ENCODE measurements around the gene HIVEP1. TPM values are rescaled to one million over a fixed set of nuclear protein-coding genes. Genes with fewer than 3 reads are reported as not detected.
"Not testable (repeated sequence)": the region's sequence is repeated elsewhere in the genome, so short reads cannot be mapped to it uniquely, and the experiment has no call there.

HIVEP1 gene
- polyA plus RNA-seq, 1 donor = 19.8 TPM

DNA sequence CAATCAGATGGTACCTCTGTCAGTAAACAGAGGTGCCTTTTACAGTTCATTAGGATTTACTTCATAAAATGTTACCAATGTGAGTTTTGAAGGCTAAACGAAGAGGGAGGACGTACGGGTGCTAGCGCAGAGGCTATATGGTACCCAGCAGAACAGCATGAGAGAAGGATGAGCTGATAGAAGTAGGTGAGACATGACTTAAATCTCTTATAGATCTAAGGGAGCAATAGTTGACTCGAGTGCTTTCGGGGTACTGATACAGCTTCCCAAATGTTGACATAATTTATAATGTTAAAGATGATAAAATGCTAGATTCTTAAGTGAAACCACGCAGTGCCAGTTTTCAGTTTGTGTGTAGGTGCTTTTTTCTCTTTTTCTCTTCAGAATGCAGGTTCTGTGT is 72.6 kb downstream of the HIVEP1 start:
- no peak for DNase-seq (ENCODE audit: low read depth)

DNA sequence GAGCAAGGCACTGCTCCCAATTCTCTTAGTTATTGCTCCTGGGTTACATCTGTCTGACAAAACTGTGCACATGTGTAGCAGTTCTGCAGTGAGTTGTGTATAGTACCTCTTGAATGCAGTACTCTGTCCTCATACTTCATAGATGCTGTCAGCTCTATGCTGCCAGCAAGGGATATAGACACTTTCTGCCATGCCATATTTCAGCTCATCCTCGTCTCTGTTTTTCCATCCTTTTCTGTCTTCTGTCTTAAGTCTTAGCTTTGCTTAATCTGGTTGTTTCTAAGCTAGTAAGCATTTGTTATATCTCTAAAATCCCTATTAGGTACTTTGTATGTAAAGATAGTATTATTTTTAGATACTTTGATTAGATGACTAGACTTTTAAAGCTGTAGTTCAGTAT is 76.4 kb downstream of the HIVEP1 start:
- DNase-seq (ENCODE audit: low read depth) = no peak

DNA sequence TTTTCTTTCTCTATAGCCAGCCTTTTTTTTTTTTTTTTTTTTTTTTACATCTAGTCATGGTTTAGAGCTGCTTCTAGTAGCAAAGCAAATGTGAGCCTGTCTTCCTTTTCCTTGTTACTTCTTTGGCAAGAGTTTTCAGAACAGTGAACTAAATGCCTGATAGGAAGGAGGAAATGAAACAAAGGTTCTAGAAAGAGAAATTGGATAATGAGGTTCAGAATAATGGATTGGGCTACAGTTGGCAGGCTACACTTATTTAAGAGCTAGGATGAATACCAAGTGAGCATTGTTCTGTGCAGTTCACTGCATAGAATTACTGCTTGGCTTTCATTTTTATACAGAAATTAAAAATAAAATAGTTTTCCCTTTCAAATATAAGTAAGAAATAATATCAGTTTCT is 78.6 kb downstream of the HIVEP1 start:
- no peak for DNase-seq (ENCODE audit: low read depth)

DNA sequence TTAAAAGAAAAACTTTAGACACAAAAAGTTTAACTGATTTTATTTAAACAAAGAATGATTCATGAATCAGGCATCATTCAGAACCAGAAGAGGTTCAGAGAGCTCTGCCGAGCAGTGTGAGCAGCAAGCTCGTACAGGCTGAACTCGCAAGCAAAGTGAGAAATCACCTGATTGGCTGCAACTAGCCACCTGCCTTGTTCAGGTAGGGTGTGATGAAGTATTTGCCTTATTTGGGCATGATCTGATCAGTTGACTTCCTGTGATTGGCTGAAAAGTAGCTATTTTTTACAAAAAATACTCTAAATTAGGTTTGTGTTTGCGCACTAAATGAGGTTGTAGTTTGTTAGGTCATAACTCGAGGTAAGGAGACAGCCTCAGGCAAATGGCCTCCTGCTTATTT is 80.7 kb downstream of the HIVEP1 start:
- DNase-seq (ENCODE audit: low read depth) = no peak

DNA sequence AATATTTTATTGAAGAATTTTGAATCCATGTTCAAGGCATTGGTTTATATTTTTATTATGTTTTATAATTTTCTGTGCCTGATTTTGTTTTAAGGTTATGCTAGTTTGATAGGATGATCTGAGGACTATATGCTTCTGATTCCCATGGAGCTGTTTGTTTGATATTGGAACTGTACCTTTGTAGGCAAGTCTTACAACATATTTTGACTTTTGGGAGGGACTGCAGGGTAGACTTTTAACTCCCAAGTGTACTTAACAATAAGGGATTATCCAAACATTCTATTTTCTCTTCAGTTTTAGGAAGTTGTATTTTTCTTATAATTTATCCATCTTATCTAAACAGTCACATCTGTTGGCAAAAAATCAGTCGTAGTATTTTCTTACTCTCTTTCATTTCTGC is 82.6 kb downstream of the HIVEP1 start:
- DNase-seq (ENCODE audit: low read depth) = no peak

DNA sequence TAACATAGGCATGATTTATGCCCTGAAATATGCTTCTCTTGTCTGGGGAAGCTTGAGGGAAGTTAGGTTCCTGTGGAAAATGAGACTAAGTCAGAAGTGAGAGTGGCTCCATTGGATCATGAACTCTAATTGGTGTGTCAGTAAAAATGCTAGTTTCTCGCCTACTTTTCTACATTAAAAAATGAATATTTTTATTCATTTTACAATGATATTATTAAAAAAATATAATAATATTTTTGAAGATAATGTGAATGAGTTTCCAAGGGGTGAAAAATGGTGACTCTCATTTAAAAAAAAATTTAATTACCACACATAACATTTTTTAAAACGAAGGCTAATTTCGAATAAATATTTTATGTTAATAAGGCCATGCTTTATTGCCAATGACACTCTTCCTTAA is 84.2 kb downstream of the HIVEP1 start:
- DNase-seq (ENCODE audit: low read depth) = no peak

DNA sequence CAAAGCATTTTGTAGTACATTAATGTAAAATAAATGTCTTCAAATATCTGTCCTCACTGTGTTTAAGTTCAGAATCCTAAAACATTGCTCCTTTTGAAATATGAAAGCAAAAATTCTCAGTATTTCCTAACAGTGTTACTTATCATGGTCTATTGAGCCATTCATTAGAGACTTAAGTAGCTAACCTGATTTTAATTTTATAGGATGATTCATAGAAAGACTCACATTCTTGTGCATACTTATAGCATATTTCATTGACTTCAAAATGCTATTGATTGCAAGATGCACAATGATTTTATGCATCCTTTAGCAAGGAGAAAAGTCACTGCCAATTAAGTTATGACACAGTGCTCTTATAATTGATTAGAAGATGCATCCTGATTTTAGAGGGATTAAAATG is 85.7 kb downstream of the HIVEP1 start:
- no peak for DNase-seq (ENCODE audit: low read depth)

DNA sequence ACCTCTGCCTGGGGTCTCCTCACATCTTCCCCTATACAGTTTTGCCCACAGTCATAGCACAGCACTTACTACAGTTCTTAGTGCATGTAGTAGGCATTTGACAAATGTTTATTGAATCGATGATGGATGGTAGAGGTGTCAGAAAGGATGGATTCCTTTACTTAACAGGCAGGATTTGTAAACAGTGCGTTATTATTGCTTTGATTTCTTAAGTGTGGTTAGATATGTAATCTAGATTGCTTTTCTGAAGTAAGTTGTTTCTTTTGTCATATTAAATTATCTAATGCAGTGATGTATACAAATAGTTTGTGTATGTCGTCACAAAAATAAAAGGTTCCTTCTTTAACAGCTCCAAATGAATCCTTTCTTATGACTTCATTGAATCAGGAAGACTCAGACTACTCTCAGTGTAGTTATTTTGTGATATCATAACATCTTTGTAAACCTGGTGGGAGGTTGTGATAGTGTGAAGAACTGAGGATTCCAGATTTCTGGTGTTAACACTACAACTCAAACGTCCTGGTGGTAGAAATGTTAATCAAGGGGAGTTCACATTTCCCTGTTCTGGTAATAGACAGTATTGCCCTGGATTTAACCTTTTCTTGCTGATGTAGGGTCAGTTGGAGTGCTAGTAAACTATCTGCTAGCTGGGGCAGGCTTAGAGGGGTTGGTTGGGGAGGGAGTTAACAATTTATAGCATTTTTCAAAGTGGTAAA is 87.7 kb downstream of the HIVEP1 start:
- DNase-seq (ENCODE audit: low read depth) = no peak

DNA sequence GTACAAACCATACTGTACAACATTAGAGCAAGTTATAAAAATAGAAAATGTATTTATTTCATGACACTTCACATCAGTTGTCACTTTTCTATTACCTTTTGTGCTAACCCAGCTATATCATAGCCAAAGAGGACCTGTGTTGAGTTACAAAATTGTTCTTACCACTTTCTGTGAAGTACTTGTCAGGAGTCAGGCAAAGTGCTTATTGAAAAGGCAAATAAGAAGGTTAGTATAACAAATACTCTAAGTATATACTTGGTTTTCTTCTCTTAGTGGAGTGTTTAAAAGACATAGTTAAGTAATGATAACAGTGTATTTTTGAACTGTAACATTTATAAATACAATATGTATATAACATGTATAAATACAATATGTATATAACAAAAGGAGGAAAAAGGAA is 88.9 kb downstream of the HIVEP1 start:
- DNase-seq (ENCODE audit: low read depth) = no peak

DNA sequence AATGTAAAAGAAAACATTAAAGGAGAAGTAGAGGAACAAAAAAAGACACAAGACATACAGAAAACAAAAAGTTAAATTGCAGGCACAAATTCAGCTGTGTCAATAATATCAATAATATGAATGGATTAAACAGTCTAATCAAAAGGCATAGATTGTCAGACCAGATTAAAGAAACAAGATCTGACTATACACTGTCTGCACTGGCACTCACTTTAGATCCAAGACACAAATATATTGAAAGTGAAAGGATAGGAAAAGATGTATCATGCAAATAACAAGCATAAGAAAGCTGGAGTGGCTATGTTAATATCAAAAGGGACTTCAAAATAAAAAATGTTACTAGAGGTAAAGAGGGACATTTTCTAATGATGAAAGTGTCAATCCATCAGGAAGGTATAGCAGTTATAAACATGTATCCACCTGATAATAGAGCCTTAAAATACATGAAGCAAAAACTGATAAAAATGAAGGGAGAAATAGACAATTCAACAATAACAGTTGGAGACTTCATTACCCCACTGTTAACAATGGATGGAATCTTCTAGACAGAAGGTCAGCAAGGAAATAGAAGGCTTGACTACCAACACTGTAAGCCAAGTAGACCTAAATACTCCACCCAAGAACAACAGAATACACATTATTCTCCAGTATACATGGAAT is 89.7 kb downstream of the HIVEP1 start:
- DNase-seq (ENCODE audit: low read depth) = no peak

DNA sequence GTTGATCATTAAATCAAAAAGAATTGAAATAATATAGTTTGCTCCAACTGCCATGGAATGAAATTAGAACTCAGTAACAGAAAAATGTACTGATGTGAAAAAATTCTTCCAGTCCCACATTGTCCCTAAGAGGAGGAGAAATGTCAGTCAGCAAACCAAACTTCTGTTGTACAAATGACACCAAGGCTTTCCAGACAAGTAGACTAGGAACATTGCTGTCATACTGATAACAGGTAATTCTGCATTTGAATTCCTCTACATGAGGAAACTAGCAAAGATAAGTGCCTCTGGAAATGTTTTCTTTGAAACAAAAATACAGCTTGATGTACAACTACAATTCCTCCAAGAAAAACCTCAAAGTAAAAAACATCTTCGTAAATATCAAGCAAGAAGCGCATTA is 90.2 kb downstream of the HIVEP1 start:
- no peak for DNase-seq (ENCODE audit: low read depth)

DNA sequence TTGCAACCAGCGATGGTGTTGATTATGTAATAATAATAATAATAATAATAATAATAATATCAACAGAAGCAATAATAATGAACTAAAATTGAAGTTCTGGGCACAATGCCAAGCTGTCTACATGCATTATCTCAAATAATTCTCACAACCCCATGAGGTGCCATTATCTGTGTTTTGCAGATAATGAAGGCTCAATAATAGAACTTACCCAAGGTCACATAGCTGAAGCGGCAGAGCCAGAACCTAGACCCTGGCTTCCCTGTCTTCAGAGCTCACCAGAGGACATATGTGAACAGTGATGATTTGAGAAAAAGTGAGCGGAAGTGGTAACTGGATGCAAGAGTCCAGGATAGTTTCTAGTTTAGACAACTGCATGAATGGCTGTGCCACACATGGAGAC is 91.0 kb downstream of the HIVEP1 start:
- no peak for DNase-seq (ENCODE audit: low read depth)

DNA sequence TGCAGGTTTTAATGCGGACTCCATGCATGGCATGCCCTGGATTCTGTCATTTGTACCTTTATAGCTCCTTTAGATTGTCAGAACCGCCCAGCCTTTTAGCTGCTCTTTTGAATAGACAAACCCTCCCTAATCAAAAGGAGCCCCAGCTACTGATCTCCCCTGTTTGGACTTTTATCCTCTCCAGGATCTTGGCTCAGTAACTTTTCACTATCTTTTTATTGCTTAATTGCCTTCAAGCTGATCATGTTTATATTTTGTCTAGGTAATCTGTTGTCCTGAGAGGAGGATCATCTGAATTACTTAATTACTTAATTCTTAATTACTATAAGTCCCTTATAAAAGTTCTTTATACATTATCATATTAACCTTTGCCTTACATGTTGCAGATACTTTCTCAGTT is 93.2 kb downstream of the HIVEP1 start:
- DNase-seq (ENCODE audit: low read depth) = no peak

DNA sequence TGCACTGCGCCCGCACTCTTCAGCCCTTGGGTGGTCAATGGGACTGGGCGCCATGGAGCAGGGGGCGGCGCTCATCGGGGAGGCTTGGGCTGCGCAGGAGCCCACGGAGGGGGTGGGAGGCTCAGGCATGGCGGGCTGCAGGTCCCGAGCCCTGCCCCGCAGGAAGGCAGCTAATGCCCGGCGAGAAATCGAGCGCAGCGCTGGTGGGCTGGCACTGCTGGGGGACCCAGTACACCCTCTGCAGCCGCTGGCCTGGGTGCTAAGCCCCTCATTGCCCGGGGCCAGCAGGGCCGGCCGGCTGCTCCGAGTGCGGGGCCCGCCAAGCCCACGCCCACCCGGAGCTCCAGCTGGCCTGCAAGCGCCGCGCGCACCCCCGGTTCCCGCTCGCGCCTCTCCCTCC is 96.3 kb downstream of the HIVEP1 start:
- DNase-seq (ENCODE audit: low read depth) = not testable (repeated sequence)

DNA sequence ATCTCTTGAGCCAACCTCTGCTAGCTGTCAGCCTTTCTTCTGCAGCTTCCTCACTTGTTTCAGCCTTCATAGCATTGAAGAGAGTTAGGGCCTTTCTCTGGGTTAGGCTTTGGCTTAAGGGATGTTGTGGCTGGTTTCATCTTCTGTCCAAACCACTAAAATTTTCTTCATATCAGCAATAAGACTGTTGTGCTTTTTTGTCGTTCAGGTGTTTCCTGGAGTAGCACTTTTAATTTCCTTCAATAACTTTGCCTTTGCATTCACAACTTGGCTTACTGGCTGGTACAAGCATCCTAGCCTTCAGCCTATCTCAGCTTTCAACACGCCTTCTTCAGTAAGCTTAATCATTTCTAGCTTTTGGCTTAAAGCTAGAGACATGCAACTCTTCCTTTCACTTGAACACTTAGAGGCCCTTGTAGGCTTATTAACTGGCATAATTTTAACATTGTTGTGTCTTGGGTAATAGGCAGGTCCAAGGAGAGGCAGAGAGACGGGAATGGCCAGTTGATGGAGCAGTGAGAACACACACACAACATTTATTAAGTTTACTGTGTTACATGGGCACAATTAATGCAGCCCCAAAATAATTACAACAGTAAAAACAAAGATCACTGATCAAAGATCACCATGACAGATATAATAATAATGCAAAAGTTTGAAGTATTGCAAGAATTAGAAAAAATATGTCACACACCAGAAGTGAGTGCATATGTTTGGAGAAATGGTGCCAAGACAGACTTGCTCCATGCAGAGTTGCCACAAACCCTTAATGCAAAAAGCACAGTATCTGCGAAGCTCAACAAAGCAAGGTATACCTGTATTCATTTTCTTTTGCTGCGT is 98.6 kb downstream of the HIVEP1 start:
- DNase-seq (ENCODE audit: low read depth) = no peak

DNA sequence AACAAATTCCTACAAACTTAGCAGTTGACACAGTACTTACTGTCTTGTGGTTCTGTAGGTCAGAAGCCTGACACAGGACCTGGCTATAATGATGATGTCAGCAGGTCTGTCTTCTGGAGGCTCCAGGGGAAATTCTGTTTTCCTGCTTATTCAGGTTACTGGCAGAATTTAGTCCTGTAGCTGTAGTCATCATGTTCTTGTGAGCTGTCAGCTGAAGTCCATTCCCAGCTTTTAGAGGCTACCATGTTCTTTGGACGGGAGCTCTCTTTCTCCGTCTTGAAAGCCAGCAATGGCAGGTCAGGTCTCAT is 99.2 kb downstream of the HIVEP1 start:
- DNase-seq (ENCODE audit: low read depth) = no peak

DNA sequence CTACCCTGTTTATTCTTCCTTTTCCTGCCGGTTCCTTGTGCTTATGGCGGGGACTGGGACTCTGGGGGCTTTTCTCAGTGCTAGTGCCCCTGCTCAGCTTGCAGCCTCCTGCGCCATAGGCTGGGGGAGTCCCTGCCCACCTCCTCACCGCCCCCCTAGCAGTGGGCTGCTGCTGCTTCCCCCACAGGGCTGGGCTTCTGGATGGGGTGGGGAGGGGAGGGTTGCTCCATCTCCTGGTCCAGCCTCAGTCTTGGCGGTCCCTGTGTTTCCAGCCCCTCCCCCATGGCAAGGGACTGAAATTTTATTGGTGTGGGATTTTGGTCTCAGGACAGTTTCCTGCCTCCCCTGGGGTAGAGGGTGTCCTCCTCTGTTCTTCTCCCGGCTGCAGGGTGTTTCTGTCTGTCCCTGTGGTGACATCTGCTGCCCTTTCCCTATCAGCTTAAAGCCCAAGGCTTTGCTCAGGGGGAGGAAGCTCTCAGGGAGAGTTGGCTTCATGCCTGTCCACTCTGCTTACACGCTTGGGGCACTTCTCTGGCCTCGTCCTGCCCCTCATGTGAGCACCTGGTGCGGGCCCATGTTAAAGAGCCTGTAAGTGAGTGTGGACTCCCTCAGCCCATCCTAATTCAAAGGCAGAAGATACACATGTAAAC is 100.6 kb downstream of the HIVEP1 start:
- no peak for DNase-seq (ENCODE audit: low read depth)

DNA sequence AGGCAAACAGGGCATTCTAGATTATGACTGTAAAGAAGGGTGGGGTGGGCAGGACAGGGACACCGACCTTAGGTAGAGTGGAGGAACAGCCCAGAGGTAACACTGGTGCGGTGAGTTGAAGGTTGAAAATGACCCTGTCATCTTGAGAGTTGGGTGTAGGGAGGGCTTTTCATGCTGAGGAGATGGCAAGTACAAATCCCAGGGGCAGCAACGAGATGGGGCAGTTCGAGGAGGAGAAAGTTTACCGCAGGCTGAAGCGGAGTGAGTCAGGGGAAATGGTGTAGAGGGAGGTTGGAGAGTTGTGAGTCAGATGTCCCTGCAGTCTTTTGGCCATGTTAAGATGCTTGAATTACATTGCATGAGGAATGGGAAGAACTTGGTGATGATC is 101.1 kb downstream of the HIVEP1 start:
- DNase-seq (ENCODE audit: low read depth) = no peak

DNA sequence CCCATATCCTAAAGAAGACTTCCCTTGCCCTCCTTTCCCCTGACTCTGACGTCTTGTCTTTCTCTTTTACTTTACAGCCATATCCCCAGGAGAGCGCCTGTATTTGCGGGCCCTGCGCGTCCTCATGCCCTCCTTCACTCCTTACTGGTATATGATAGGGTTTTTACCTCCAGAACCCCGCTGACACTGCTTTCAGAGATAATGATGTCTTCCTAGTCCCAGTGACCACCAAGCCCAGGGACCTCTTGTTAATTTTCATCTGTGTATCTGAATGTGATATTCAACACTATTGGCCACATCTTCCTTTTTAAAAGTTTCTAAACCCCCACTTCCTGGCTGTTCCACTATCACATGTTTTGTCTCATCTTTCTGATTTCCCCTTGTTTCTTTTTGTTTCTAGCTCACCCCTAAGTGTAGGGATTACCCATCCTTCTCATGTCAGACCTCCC is 102.0 kb downstream of the HIVEP1 start:
- no peak for DNase-seq (ENCODE audit: low read depth)

DNA sequence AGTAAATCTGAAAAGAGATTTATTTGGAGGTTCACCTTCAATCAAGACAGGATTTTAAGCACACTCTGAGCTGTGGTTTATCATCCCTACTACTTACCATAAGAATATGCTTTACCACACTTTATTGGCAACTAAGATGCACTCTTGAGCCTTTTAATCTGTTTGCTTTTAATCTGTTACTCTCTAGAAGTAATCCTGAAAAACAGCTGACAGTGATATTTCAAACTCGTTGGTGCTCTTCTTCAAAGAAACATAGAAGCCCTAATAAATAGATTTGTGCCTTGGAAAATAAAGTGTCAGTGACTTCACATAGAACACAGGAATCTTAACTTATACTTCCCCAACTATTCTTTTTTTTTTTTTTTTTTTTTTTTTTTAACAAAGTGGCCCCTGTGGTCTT is 102.9 kb downstream of the HIVEP1 start:
- DNase-seq (ENCODE audit: low read depth) = no peak

DNA sequence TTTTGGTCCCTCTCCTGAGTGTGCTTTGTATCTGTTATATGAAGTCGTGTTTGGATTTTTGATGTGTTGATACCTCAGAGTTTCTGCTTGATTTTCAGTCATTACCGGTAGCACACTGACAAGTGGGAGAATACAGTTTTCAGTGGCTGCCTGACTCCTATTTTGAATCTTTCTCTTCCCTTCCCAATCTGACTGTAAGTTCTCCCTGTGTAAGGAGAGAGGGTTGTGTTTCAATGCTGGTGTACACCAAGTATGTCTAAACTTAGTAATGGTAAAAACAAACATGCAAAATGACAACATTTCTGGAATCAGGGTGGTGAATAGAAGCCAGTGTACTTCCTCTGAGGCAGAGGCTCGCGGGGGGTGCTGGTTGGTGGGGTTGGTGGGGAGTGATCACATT is 103.4 kb downstream of the HIVEP1 start:
- DNase-seq (ENCODE audit: low read depth) = no peak

DNA sequence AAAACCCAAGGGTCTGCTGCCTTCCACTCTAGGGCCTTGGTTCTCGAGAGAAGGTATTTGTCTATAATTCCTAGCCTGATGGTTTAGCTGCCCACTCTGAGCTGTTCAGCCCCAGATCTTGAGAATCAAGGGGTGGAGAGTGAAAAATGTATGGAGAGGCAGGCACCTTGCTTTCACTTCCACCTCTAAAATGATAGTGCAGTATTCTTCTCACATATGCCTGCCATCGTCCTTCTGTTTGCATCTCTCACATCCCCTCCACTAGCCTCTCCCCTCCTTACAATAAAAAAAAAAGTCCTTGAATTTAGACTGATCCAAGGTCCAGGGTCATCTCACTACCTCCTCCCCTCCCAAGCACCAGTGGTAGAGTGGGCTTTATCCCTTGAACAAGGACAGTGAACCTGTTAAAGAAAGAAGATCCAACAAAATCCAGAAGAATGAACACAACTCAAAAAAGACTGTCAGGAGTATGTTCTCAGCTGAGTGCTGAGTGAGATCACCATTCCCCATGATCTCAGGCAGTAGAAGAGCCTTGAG is 104.2 kb downstream of the HIVEP1 start:
- no peak for DNase-seq (ENCODE audit: low read depth)

Data from forelimb muscle (tissue), 1 donor.